A673 (cell line): ENCODE measurements around the gene DSCAML1. TPM values are rescaled to one million over a fixed set of nuclear protein-coding genes. Genes with fewer than 3 reads are reported as not detected.

Experiments
- BruUV-seq: library from RNA; stranded (reverse); fragments of 400-500 nt; replicated peaks from 2 replicates; lab custom pipeline; 2021; lab: Mats Ljungman, UMichigan
- CTCF ChIA-PET: fragments of 300-600 bp; sonication (Branson Sonifier 250); formaldehyde crosslinking; loops from one replicate; lab custom pipeline; 2022; ENCODE audit warnings: antibody characterized with exemption; lab: Charles Lee
- POLR2A ChIA-PET: fragments of 300-600 bp; sonication (Branson Sonifier 250); formaldehyde crosslinking; loops from one replicate; lab custom pipeline; 2022; ENCODE audit warnings: antibody characterized with exemption; ENCODE audit not compliant: low non-redundant PET; lab: Charles Lee
- DNase-seq: peaks from one replicate; pipeline ENCODE4 v3.0.0-alpha.2; 2015; ENCODE audit warnings: low spot score
- H3K27ac ChIP-seq: fragments of 200-600 bp; sonication (generic); 2 replicates; pipeline ENCODE4 v1.5.1; 2016; ENCODE audit warnings: mixed run types, low read depth, mild to moderate bottlenecking, mixed read lengths, antibody characterized with exemption, low read length; ENCODE audit not compliant: poor library complexity, severe bottlenecking
- H3K27me3 ChIP-seq: fragments of 200-600 bp; sonication (generic); replicated peaks from 2 replicates; pipeline ENCODE4 v1.6.1; 2017; ENCODE audit warnings: mixed run types, low read depth, mild to moderate bottlenecking, mixed read lengths, antibody characterized with exemption, low read length; ENCODE audit not compliant: insufficient read depth, poor library complexity
- H3K36me3 ChIP-seq: fragments of 200-600 bp; sonication (generic); 2 replicates; pipeline ENCODE4 v1.6.1; 2016; ENCODE audit warnings: mixed run types, mild to moderate bottlenecking, mixed read lengths, antibody characterized with exemption, low read length; ENCODE audit not compliant: insufficient read depth, poor library complexity, severe bottlenecking
- H3K4me1 ChIP-seq: fragments of 200-600 bp; sonication (generic); 2 replicates; pipeline ENCODE4 v1.6.1; 2017; ENCODE audit warnings: mixed run types, mild to moderate bottlenecking, mixed read lengths, antibody characterized with exemption, low read length; ENCODE audit not compliant: insufficient read depth, poor library complexity, severe bottlenecking
- H3K4me3 ChIP-seq: fragments of 200-600 bp; sonication (generic); 2 replicates; pipeline ENCODE4 v1.5.1; 2016; ENCODE audit warnings: low read depth, mixed run types, mild to moderate bottlenecking, mixed read lengths, low read length; ENCODE audit not compliant: poor library complexity, severe bottlenecking
- H3K9me3 ChIP-seq: fragments of 200-600 bp; sonication (generic); 2 replicates; pipeline ENCODE4 v1.6.1; 2016; ENCODE audit warnings: mixed run types, low read depth, mild to moderate bottlenecking, mixed read lengths, antibody characterized with exemption, low read length; ENCODE audit not compliant: poor library complexity, severe bottlenecking
- CTCF ChIP-seq: fragments of 300-800, 200-600 bp; sonication (generic); conservative IDR thresholded peaks from 2 replicates; pipeline ENCODE4 v1.5.1; 2017; ENCODE audit warnings: low read depth, mild to moderate bottlenecking, antibody characterized with exemption, low read length, moderate library complexity, mixed read lengths
- EZH2 ChIP-seq: fragments of 200-600 bp; sonication (generic); IDR thresholded peaks from 2 replicates; pipeline ENCODE4 v1.6.1; 2017; ENCODE audit warnings: borderline replicate concordance, low read depth, mild to moderate bottlenecking, mixed read lengths, antibody characterized with exemption, low read length; ENCODE audit not compliant: poor library complexity, severe bottlenecking
- intact Hi-C: fragments of 100-400 bp; cut with micrococcal nuclease; formaldehyde crosslinking; loops from one replicate; pipeline ENCODE4 v1.10.0; 2022; ENCODE audit not compliant: unreplicated experiment
- total RNA-seq: library from RNA; stranded (reverse); gene quantifications from 2 replicates; pipeline ENCODE4 v1.2.3, GENCODE V29; 2021

Gene DSCAML1
- total RNA-seq, 1 experiment from 2014 or later = not detected

GRCh38 chr11:117597071-117597470 lies 199.9 kb downstream of the DSCAML1 start:
- peak; percentile 41 for DNase-seq
- POLR2A ChIA-PET = no interaction called here
- CTCF ChIA-PET = interaction anchor here (0.6 kb wide), 1 partner anchor 171 kb away, joined by 3 read pairs; no protein-coding TSS in a partner anchor
- BruUV-seq = no TSS peak
- no peak overlapping the region for H3K27ac ChIP-seq
- TF ChIP-seq EZH2 = no peak
- TF ChIP-seq CTCF = no peak
- H3K9me3 ChIP-seq = no peaks in the 10 kb centered on the region
- H3K36me3 ChIP-seq = no peaks in the 10 kb centered on the region
- intact Hi-C loops = loop anchor here (5.0 kb wide), 2 partner anchors 155 to 170 kb away; no protein-coding TSS in a partner anchor
- no peak overlapping the region for H3K4me3 ChIP-seq
- H3K4me1 ChIP-seq = no peaks in the 10 kb centered on the region
- peaks cover 10% of the 10 kb centered on the region for H3K27me3 ChIP-seq

- CTCF ChIA-PET = no interaction called here
- POLR2A ChIA-PET = no interaction called here
- Histone ChIP-seq H3K36me3 (no peaks in the 10 kb centered on the region), H3K4me1 (no peaks in the 10 kb centered on the region), H3K9me3 (no peaks in the 10 kb centered on the region), H3K4me3 (no peak overlapping the region), H3K27me3 (peaks cover 13% of the 10 kb centered on the region), H3K27ac (no peak overlapping the region)
- no TSS peak for BruUV-seq
- intact Hi-C loops = loop anchor here (5.0 kb wide), 2 partner anchors 153 to 168 kb away; no protein-coding TSS in a partner anchor
- DNase-seq = peak; percentile 31
- peak; percentile 50 for TF ChIP-seq CTCF
- no peak for TF ChIP-seq EZH2
Observed at GRCh38 chr11:117595440-117595839, 201.6 kb downstream of the DSCAML1 start.

- H3K27ac ChIP-seq = no peak overlapping the region
- H3K9me3 ChIP-seq = no peaks in the 10 kb centered on the region
- no peak for DNase-seq
- CTCF ChIA-PET = no interaction called here
- intact Hi-C loops = loop anchor here (5.0 kb wide), 2 partner anchors 152 to 167 kb away; no protein-coding TSS in a partner anchor
- no peaks in the 10 kb centered on the region for H3K36me3 ChIP-seq
- H3K27me3 ChIP-seq = peaks cover 13% of the 10 kb centered on the region
- H3K4me3 ChIP-seq = no peak overlapping the region
- no TSS peak for BruUV-seq
- POLR2A ChIA-PET = no interaction called here
- no peaks in the 10 kb centered on the region for H3K4me1 ChIP-seq
- TF ChIP-seq CTCF (no peak), EZH2 (no peak)
Observed at GRCh38 chr11:117594721-117595120, 202.3 kb downstream of the DSCAML1 start.
